Hematopoietic multipotent progenitor cell treated with erythropoietin and hydrocortisone succinate and interleukin-3 and kit ligand, for 17 days (in vitro differentiated cells): ENCODE measurements around the gene IL22.
A peak's percentile ranks its signal among the peaks of the same experiment; 100 is the strongest.
"Not testable (repeated sequence)": the region's sequence is repeated elsewhere in the genome, so short reads cannot be mapped to it uniquely, and the experiment has no call there.

Experiments
- DNase-seq: peaks from one replicate; pipeline ENCODE4 v3.0.0-alpha.2; 2015; ENCODE audit warnings: low spot score

IL22 gene

GRCh38 chr12:68229956-68230355 is 23.4 kb downstream of the IL22 start:
- DNase-seq: no peak

- no peak for DNase-seq
These were observed 26.0 kb downstream of the IL22 start for GRCh38 chr12:68227356-68227755.

DNA sequence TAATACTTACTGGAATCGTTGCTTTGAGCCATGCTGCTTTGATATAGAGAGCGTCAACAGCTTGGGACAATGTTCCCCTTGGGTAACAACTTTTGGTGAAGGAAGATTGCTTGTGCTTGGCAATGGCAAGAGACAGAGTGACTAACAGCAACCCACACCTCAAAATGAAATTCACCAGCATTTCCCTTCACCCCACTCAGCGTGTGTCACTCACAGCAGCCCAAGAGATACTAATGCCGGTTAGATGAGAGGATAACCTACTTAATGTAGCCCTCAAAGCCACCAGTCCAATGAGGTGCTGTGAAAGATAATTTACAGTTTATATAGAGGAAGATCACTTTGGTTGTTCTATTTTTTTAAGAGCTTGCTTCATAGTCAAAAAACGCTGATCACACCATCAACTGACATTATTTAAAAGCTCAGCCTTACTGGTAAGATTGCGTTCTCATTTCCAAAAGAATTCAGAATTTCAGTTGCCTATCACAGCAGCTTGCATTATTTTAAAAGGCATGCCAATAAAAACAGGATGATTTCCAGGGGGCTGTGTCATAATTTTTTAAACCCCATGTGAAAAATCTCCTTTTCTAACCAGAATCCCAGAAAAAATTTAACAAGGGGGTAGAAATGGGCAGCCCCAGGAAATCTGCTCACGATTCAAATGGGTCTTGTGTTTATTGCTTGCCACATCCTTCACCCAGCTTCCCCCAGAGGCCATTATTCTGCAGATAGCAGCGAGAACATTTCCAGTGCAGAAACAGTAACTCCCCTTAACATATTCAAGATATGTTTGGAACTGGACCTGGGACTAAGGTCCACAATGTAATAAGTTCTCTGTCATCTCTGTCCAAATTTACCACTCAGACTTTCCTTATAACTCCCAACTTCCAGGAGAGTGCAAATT is 27.6 kb downstream of the IL22 start, which contains the start of gene IL26:
IL26 (minus strand) TSS at position 235 of the 901 bp plus-strand sequence; CDS start at position 181, 54 bp downstream.
- no peak for DNase-seq

- DNase-seq: no peak
These were observed 28.7 kb downstream of the IL22 start for GRCh38 chr12:68224613-68225285.

- DNase-seq: peak; percentile 73
These were observed 30.2 kb downstream of the IL22 start for GRCh38 chr12:68223067-68223747.

DNA sequence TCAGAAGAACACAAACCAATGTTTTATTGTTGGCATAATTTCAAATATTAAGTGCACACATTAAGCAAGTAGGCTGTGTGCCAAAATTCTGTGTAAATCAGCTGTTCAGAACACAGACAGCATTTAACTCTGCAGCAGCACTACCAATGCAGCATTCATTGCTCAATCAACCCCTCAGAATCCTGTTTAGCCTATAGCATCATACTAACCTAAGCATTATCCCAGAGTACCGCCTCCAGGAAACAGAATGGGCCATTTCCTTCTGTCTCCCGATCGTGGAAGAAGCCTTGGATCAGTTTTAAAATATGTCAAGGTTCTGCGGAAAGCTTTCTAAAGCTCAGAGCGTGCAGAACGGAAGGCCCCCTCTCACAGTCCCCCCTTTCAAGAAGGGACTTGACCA is 31.1 kb downstream of the IL22 start:
- DNase-seq: no peak

DNA sequence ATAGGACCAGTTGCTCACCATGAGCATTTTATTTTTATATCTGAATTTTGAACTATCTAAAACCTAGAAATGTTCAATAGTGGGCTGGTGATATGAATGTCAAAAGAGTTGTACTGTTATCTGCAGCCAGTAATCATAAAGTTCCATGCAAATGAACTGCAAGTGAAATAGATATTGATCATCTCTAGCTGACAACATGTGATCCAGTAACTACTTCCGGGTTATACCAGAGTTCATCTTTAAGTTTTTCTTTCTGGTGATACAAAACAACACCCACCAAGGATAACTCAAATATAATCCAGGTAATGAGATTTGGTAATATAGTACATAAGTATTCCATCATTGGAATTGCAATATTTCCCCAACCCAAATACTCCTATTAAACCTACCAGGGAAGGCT is 31.9 kb downstream of the IL22 start:
- no peak for DNase-seq

DNA sequence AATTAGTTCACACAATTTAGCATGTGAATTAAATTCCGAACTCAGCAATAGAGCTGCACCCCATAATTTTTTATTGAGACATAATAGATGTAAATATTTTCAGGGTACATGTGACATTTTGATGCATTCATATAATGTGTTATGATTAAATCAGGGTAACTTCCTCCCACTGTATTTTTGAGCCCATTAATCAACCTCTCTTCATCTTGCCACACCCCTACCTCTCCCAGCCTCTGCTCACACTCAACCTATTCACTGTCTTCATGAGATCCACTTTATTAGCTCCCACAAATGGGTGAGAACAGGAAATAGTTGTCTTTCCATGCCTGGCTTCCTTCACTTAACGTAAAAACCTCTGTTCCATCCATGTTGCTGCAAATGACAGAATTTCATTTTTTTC is 42.5 kb downstream of the IL22 start:
- no peak for DNase-seq

DNA sequence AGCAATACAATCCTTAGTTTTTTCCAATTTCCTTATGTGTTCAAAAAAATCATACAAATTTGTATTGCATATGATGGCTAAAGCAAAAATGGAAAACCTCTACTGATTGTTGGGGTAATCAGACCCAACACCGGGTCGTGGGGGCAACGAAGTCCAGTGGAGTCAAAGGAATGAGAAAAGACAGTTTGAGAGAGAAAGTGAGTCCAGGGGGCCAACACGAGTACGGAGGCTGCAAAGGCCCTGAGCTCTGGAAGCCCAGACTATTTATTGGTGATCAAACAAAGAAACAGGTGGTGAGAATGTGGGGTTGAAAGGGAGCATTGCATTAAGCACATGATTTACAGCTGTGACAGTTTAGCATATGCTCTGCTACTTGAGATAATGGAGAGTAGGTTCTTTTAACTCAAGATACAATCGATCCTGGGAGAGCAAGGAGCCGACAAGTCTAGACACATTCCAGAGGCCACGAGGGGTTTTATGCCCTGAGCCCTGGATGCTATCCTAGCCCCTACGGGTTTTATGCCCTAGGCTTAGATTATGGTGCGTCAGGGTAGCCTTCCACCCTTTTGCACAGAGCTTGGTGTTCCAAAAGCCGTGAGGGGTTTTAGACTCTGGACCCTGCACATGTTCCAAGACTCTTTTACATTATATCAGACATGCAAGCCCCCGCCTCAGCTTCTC is 44.2 kb downstream of the IL22 start:
- DNase-seq: not testable (repeated sequence)

DNA sequence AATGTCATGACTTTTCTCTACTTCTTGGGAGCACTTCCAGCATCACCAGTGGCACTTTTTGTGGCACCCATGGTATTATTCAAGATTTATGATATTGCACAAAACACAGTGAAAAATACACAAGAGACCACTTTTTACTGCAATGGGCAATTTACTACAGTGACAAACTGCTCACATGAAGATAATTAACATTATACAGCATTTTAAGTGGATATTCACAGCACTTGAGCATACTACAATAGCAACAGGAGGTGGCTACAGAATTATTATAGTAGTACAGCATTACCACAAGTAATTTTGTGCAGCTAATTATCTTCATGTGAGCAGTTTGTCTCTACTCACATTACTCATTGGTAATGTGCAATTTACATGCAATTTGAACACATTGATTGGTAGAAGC is 46.1 kb downstream of the IL22 start:
- no peak for DNase-seq

GRCh38 chr12:68206446-68206845 is 47.0 kb downstream of the IL22 start:
- no peak for DNase-seq

DNA sequence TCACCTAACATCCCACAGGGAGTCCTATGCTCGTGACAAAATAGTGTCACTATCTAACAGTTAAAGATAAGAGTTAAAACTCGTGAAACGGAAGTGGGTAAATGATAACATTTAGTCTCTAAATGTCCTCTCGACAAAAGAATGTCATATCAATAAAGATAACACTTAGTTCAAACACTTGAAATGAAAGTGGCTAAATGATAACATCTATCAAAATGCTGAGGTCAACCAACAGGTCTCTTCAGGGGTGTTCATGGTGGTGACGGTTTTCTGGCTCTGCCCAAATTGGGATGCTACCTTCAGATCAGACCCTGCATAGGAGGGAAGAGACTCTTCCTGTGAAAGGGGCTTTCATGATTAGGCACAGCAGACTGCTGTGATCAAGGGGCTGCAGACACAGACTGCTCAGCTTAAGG is 49.9 kb downstream of the IL22 start:
- DNase-seq: no peak

DNA sequence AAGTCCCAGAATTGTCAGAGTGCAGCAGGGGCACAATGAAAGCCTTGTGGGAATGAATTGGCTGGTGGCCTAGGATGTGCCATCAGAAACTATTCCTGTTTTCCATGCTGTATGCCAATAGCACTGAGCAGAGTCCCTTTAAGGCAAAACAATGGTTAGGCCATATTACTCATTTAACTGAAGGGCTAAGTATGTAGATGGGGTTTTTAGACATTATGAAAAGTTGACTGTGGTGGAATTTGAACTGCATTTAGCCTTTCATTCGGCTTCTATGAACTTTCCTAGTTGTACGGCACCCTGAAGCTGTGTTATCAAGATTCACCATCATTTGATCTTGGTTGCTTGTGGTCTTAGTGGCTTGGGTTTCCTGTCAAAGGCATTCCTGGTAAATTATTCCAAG is 52.5 kb downstream of the IL22 start:
- no peak for DNase-seq

DNA sequence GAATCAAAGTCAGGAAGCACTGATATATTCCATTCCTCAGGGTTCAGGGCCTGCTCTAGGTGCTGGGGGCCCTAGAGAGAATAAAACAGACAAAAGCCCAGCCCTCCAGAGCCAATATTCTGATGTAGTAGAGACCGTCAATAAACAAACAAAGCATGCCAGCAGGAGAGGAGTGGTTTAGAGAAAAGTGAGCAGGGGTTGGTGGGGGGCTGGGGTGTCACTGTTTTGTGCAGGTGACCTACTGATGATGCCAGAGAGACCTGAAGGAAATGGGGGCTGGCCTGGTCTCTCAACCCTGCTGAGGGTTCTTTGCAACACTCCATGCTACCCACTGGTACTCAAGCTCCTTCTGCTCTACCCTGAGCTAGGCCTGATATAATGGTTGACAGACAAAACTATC is 54.3 kb downstream of the IL22 start:
- DNase-seq: no peak

- no peak for DNase-seq
These were observed 54.8 kb downstream of the IL22 start for GRCh38 chr12:68198507-68199086.
